HepG2 (cell line): ENCODE data around the gene ACP1. TPM values are rescaled to one million over a fixed set of nuclear protein-coding genes. Genes with fewer than 3 reads are reported as not detected.

Source experiments
- ARID3A ChIP-seq: IDR thresholded peaks from 2 replicates; pipeline ENCODE4 v1.6.1; 2012; ENCODE audit warnings: low read depth, low read length, improper control_type of control experiment
- CTCF ChIP-seq: sonication (generic); formaldehyde crosslinking; IDR thresholded peaks from 2 replicates; pipeline ENCODE4 v1.5.0; 2020; ENCODE audit warnings: mild to moderate bottlenecking, missing genetic modification reagents, moderate library complexity
- HNRNPK ChIP-seq: fragments of 200-400 bp; formaldehyde crosslinking; IDR thresholded peaks from 2 replicates; pipeline ENCODE4 v1.6.1; 2018; ENCODE audit warnings: low read length, low read depth, moderate library complexity, mild to moderate bottlenecking; ENCODE audit not compliant: poor library complexity, severe bottlenecking
- KLF13 ChIP-seq: sonication (generic); formaldehyde crosslinking; IDR thresholded peaks from 2 replicates; pipeline ENCODE4 v1.4.0; 2020; ENCODE audit warnings: mild to moderate bottlenecking, missing genetic modification reagents
- MAZ ChIP-seq, 2 experiments: sonication (generic) in 1 of 2; formaldehyde crosslinking in 1 of 2; IDR thresholded peaks; 2 replicates each; pipeline versions ENCODE4 v1.5.0 to v1.6.1; 2012 to 2020; ENCODE audit warnings: low read depth in 2 of 2, mild to moderate bottlenecking in 2 of 2, borderline replicate concordance in 1 of 2, improper control_type of control experiment in 1 of 2, low read length in 1 of 2, missing genetic modification reagents in 1 of 2, moderate library complexity in 1 of 2
- NCOA1 ChIP-seq: sonication (generic); formaldehyde crosslinking; IDR thresholded peaks from 2 replicates; pipeline ENCODE4 v1.9.0; 2021; ENCODE audit warnings: missing genetic modification reagents
- RXRA ChIP-seq: sonication (generic); formaldehyde crosslinking; IDR thresholded peaks from 2 replicates; pipeline ENCODE4 v1.5.1; 2020; ENCODE audit warnings: missing genetic modification reagents
- SMC3 ChIP-seq: IDR thresholded peaks from 2 replicates; pipeline ENCODE4 v1.6.1; 2011; ENCODE audit warnings: low read length, improper control_type of control experiment
- SNAI1 ChIP-seq: sonication (generic); formaldehyde crosslinking; IDR thresholded peaks from 2 replicates; pipeline ENCODE4 v1.5.0; 2020; ENCODE audit warnings: mild to moderate bottlenecking, missing genetic modification reagents, borderline replicate concordance
- ZKSCAN5 ChIP-seq: sonication (generic); formaldehyde crosslinking; IDR thresholded peaks from 2 replicates; pipeline ENCODE4 v1.5.1; 2020; ENCODE audit warnings: mild to moderate bottlenecking, missing genetic modification reagents
- ZNF790 ChIP-seq: sonication (generic); formaldehyde crosslinking; IDR thresholded peaks from 2 replicates; pipeline ENCODE4 v1.8.0; 2022; ENCODE audit warnings: missing genetic modification reagents, mild to moderate bottlenecking, borderline replicate concordance
- ZUFSP ChIP-seq: sonication (generic); formaldehyde crosslinking; IDR thresholded peaks from 2 replicates; pipeline ENCODE4 v1.9.0; 2021; ENCODE audit warnings: missing genetic modification reagents, mild to moderate bottlenecking, borderline replicate concordance
- polyA plus RNA-seq, 8 experiments: library from polyadenylated mRNA; depleted of rRNA in 3 of 8; stranded (reverse) in 7 of 8; unstranded in 1 of 8; fragments of >200 nt; fragmentation: Illumina TruSeq in 4 of 8; extraction: Trizol in 4 of 8; gene quantifications; 2 replicates each; pipeline versions ENCODE4 v1.2.1 to v1.2.3, GENCODE V29; 2011 to 2016; ENCODE audit warnings: low read depth in 4 of 8, missing spikeins in 1 of 8, mixed read lengths in 1 of 8; ENCODE audit not compliant: insufficient read depth in 1 of 8
- total RNA-seq, 5 experiments: library from RNA; depleted of rRNA; stranded (reverse); fragments of >200 nt; fragmentation: Illumina TruSeq; extraction: Trizol; gene quantifications; 2 replicates each; pipeline ENCODE4 v1.2.3, GENCODE V29; 2016; ENCODE audit warnings: low read depth in 1 of 5
- TF ChIP-seq, protein P1 (sequence below): sonication (generic); formaldehyde crosslinking; IDR thresholded peaks from 2 replicates; pipeline ENCODE4 v1.4.0; 2020; ENCODE audit warnings: missing genetic modification reagents
- TF ChIP-seq, protein P2 (sequence below), 2 experiments: sonication (generic) in 1 of 2; formaldehyde crosslinking in 1 of 2; IDR thresholded peaks; 2 replicates each; pipeline versions ENCODE4 v1.4.0 to v1.6.1; 2016 to 2020; ENCODE audit warnings: borderline replicate concordance in 1 of 2, low read depth in 1 of 2, mild to moderate bottlenecking in 1 of 2, missing genetic modification reagents in 1 of 2
- TF ChIP-seq, protein P3 (sequence below): conservative IDR thresholded peaks from 2 replicates; pipeline ENCODE4 v1.6.1; 2018; ENCODE audit warnings: missing genetic modification reagents

ACP1 gene
- total and polyA plus RNA-seq, 2 of the 13 experiments (the other 11 are each of a cell fraction or from before 2014, with no cell fraction given): 246 to 348 TPM

DNA sequence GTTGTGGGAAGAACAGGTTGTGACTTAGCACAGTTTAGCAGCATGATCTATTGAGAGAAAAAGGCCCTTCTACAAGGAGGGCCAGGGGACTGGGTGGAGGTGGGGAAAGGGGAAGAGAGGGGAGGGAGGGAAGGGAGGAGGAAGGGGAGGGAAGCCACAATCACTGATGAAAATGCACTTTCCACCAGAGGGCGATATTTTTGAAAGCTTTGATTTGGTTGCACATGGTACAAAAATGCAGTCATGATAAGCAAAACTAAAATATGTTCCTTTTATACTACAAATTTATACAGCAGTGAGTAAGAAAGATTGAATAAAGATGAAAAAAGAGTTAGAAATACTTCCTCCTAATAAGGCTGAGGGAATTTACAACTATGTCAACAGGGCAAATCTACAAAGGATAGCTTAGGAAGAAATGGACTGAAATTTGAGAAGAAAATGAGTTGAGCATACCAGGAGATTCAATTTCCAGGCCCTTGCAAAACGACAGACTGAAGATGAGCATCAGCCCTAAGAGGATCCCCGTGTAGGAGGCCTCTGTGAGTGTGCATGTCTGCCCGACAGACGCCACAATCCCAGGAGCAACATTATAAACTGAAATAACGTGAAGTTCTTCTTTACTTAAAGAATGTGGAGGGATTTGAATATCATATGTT lies 18.1 kb upstream of the ACP1 start (continued):
- peak; percentile 78 for TF ChIP-seq MAZ (IDR thresholded peaks at IDR 0.05; ENCODE audit: borderline replicate concordance, low read depth, low read length)
- no peak for TF ChIP-seq MAZ (CRISPR knock-in tag; IDR thresholded peaks at IDR 0.05; ENCODE audit: low read depth)
- TF ChIP-seq CTCF (CRISPR knock-in tag): peak; percentile 70
- TF ChIP-seq ZNF790 (CRISPR knock-in tag): no peak
- TF ChIP-seq, protein P1, sequence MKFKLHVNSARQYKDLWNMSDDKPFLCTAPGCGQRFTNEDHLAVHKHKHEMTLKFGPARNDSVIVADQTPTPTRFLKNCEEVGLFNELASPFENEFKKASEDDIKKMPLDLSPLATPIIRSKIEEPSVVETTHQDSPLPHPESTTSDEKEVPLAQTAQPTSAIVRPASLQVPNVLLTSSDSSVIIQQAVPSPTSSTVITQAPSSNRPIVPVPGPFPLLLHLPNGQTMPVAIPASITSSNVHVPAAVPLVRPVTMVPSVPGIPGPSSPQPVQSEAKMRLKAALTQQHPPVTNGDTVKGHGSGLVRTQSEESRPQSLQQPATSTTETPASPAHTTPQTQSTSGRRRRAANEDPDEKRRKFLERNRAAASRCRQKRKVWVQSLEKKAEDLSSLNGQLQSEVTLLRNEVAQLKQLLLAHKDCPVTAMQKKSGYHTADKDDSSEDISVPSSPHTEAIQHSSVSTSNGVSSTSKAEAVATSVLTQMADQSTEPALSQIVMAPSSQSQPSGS (CRISPR knock-in tag): no peak
- no peak for TF ChIP-seq ZUFSP (CRISPR knock-in tag)
- TF ChIP-seq ARID3A: peak; percentile 70
- TF ChIP-seq NCOA1 (CRISPR knock-in tag): no peak
- TF ChIP-seq ZKSCAN5: no peak
- peak; percentile 92 for TF ChIP-seq HNRNPK
- TF ChIP-seq, protein P2, sequence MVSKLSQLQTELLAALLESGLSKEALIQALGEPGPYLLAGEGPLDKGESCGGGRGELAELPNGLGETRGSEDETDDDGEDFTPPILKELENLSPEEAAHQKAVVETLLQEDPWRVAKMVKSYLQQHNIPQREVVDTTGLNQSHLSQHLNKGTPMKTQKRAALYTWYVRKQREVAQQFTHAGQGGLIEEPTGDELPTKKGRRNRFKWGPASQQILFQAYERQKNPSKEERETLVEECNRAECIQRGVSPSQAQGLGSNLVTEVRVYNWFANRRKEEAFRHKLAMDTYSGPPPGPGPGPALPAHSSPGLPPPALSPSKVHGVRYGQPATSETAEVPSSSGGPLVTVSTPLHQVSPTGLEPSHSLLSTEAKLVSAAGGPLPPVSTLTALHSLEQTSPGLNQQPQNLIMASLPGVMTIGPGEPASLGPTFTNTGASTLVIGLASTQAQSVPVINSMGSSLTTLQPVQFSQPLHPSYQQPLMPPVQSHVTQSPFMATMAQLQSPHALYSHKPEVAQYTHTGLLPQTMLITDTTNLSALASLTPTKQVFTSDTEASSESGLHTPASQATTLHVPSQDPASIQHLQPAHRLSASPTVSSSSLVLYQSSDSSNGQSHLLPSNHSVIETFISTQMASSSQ (IDR thresholded peaks at IDR 0.05; ENCODE audit: low read depth): no peak
- TF ChIP-seq, protein P2 (CRISPR knock-in tag; IDR thresholded peaks at IDR 0.05; ENCODE audit: borderline replicate concordance): no peak
- no peak for TF ChIP-seq KLF13
- no peak for TF ChIP-seq RXRA (CRISPR knock-in tag)
- TF ChIP-seq, protein P3, sequence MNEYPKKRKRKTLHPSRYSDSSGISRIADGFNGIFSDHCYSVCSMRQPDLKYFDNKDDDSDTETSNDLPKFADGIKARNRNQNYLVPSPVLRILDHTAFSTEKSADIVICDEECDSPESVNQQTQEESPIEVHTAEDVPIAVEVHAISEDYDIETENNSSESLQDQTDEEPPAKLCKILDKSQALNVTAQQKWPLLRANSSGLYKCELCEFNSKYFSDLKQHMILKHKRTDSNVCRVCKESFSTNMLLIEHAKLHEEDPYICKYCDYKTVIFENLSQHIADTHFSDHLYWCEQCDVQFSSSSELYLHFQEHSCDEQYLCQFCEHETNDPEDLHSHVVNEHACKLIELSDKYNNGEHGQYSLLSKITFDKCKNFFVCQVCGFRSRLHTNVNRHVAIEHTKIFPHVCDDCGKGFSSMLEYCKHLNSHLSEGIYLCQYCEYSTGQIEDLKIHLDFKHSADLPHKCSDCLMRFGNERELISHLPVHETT: no peak
- no peak for TF ChIP-seq SNAI1 (CRISPR knock-in tag)
- TF ChIP-seq SMC3: peak; percentile 86
